Activated CD8-positive, alpha-beta T cell treated with anti-CD3 and anti-CD28 coated beads, Interleukin-2, amount 10 ng/mL, durations not matched to agents 7 days and 5 days (primary cell): ENCODE data around the gene NOL3. TPM values are rescaled to one million over a fixed set of nuclear protein-coding genes. Genes with fewer than 3 reads are reported as not detected.

ENCODE experiments used
- ATAC-seq: fragments of 150-1000 bp; cut with Tn5 transposase; one replicate; pipeline ENCODE4 v1.10.0; 2021; ENCODE audit warnings: moderate library complexity
- CTCF ChIA-PET: fragments of 350-600 bp; sonication (Branson Sonifier 250); formaldehyde crosslinking; loops from one replicate; lab custom pipeline; 2021; ENCODE audit warnings: antibody characterized with exemption; lab: Charles Lee
- POLR2A ChIA-PET: fragments of 350-600 bp; sonication (Branson Sonifier 250); formaldehyde crosslinking; loops from one replicate; lab custom pipeline; 2021; ENCODE audit warnings: antibody characterized with exemption; lab: Charles Lee
- DNase-seq: peaks from one replicate; pipeline ENCODE4 v3.0.0-alpha.2; 2020
- H3K27ac Mint-ChIP-seq: one replicate; pipeline ENCODE4 v1.8.0; 2021; ENCODE audit warnings: mild to moderate bottlenecking, mixed read lengths
- H3K27me3 Mint-ChIP-seq: one replicate; pipeline ENCODE4 v1.8.0; 2021; ENCODE audit warnings: low read depth, mixed read lengths
- H3K36me3 Mint-ChIP-seq: one replicate; pipeline ENCODE4 v1.8.0; 2021; ENCODE audit warnings: low read depth, mixed read lengths
- H3K4me1 Mint-ChIP-seq: one replicate; pipeline ENCODE4 v1.8.0; 2021; ENCODE audit warnings: low read depth, mixed read lengths
- H3K4me3 Mint-ChIP-seq: one replicate; pipeline ENCODE4 v1.8.0; 2021; ENCODE audit warnings: mild to moderate bottlenecking, mixed read lengths
- H3K9me3 Mint-ChIP-seq: one replicate; pipeline ENCODE4 v1.8.0; 2022; ENCODE audit warnings: mixed read lengths; ENCODE audit not compliant: insufficient read depth
- total RNA-seq, 2 experiments: library from RNA; stranded (reverse); gene quantifications; one replicate each; pipeline ENCODE4 v1.2.3, GENCODE V29; 2021

The NOL3 gene
- total RNA-seq, 2 experiments from 2014 or later: 7.4 to 8.2 TPM

GRCh38 chr16:67155295-67156142 is 14.8 kb upstream of the NOL3 start:
- peaks cover 3% of the 10 kb centered on the region for H3K27me3 Mint-ChIP-seq
- H3K36me3 Mint-ChIP-seq: peaks cover 35% of the 10 kb centered on the region
- CTCF ChIA-PET: interaction anchor here (0.6 to 6.9 kb wide), 80 partner anchors 8 to 282 kb away, joined by 3 to 149 read pairs (median 6); partner anchors contain the start of genes CBFB, CES4A, CIAO2B and FHOD1
- H3K27ac Mint-ChIP-seq: peak overlapping the region; percentile 57
- POLR2A ChIA-PET: interaction anchor here (0.6 to 1.2 kb wide), 7 partner anchors 10 to 201 kb away, joined by 3 to 5 read pairs (median 3); partner anchors contain the start of gene HSF4
- H3K4me3 Mint-ChIP-seq: peak overlapping the region; percentile 69
- no peaks in the 10 kb centered on the region for H3K9me3 Mint-ChIP-seq
- H3K4me1 Mint-ChIP-seq: peaks cover 70% of the 10 kb centered on the region
- ATAC-seq (peak; percentile 43), DNase-seq (peak; percentile 82)

DNA sequence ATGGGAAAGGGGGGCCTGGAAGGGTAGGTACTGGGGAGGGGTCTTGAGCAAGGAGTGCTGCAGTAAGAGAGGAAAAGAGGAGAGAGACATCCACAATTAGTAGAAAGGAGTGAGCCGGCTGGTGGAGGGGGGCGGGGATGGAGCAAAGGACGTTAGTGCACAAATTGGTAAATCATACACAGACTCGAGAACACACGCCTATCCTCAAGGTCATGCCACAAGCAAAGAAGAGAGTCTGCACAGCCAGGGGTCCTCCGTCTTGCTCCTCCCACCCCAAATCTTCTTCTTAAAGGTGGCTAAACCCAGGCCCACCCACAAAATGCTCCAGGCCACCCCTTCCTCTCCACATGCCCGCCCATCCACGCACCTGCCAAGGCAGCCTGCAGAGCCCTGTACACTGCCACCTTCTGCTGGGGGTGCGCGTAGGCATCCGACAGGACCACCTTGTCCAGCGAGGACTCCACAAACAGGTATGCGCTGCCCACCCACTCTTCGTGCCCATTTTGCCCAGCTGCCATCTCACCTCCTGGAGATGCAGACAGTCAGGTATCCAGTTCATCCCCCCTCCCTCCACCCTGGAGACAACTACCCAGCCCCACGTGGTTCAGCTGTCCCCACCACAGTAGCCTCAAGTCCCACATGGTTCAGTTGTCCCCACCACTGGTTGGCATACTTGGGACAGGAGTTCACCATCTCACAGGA is 14.0 kb upstream of the NOL3 start:
- POLR2A ChIA-PET: interaction anchor here (0.7 kb wide), 1 partner anchor 202 kb away, joined by 3 read pairs; no protein-coding TSS in a partner anchor
- DNase-seq (no peak), ATAC-seq (no peak)
- Mint-ChIP-seq H3K36me3 (peaks cover 38% of the 10 kb centered on the region), H3K4me1 (peaks cover 72% of the 10 kb centered on the region), H3K9me3 (no peaks in the 10 kb centered on the region), H3K4me3 (peak overlapping the region; percentile 13), H3K27ac (no peak overlapping the region), H3K27me3 (peaks cover under 1% of the 10 kb centered on the region)
- CTCF ChIA-PET: interaction anchor here (0.9 to 6.9 kb wide), 28 partner anchors 12 to 261 kb away, joined by 3 to 149 read pairs (median 9); partner anchors contain the start of genes CBFB, CES4A and PHAF1

DNA sequence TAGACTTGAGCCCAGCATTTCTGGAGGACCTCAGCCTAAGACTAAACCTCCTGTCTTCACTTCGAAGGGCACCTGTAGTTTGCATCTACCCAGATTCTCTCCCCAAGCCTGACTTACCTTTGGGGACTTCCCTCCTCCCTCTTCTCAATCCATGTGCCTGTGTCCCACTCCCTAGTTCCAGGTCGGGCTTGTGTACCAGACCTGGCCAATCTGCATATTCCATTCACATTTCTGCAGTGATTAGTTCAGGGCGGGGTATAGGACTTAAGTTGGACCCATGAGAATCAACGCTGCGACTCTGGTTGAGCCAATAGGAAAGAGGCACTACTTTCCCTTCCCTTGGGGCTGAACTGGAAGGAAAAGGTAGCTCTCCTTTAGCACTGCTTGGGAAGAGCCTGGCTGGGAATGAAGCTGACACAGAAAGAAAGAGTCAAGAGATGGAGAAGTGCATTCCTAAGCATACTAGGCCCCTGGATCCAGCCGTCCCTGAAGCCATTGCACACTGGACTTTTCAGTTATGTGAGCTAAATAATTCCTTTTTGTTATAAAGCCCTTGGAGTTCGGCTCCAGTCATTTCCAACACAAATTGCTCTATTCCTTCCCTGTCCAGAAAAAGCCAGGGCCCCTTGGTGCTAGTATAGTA is 13.1 kb upstream of the NOL3 start:
- ChIA-PET CTCF (interaction anchor here (0.9 to 6.9 kb wide), 15 partner anchors 11 to 337 kb away, joined by 3 to 95 read pairs (median 5); partner anchors contain the start of genes CES3 and NOL3), POLR2A (interaction anchor here (1.3 to 1.8 kb wide), 3 partner anchors 129 to 143 kb away, joined by 6 to 7 read pairs (median 6); no protein-coding TSS in a partner anchor)
- Mint-ChIP-seq H3K27ac (peak overlapping the region; percentile 94), H3K9me3 (no peaks in the 10 kb centered on the region), H3K4me1 (peaks cover 71% of the 10 kb centered on the region), H3K4me3 (peak overlapping the region; percentile 96), H3K36me3 (peaks cover 46% of the 10 kb centered on the region), H3K27me3 (peaks cover 4% of the 10 kb centered on the region)
- ATAC-seq: no peak
- DNase-seq: no peak

- ChIA-PET CTCF (interaction anchor here (0.9 to 6.9 kb wide), 13 partner anchors 12 to 336 kb away, joined by 3 to 95 read pairs (median 6); partner anchors contain the start of genes CES3 and NOL3), POLR2A (interaction anchor here (0.6 to 2.9 kb wide), 11 partner anchors 12 to 151 kb away, joined by 3 to 13 read pairs (median 4); partner anchors contain the start of gene NOL3)
- Mint-ChIP-seq H3K9me3 (no peaks in the 10 kb centered on the region), H3K4me3 (peak overlapping the region; percentile 96), H3K36me3 (peaks cover 46% of the 10 kb centered on the region), H3K27me3 (peaks cover 6% of the 10 kb centered on the region), H3K27ac (peak overlapping the region; percentile 94), H3K4me1 (peaks cover 72% of the 10 kb centered on the region)
- ATAC-seq (no peak), DNase-seq (no peak)
Observed at GRCh38 chr16:67157892-67158635, 12.3 kb upstream of the NOL3 start.

- H3K4me1 Mint-ChIP-seq: peaks cover 70% of the 10 kb centered on the region
- peak overlapping the region; percentile 94 for H3K27ac Mint-ChIP-seq
- ChIA-PET POLR2A (interaction anchor here (0.6 to 2.9 kb wide), 13 partner anchors 8 to 183 kb away, joined by 3 to 13 read pairs (median 3); partner anchors contain the start of genes B3GNT9 and NOL3), CTCF (interaction anchor here (1.0 to 6.9 kb wide), 13 partner anchors 16 to 205 kb away, joined by 3 to 95 read pairs (median 9); partner anchors contain the start of gene CBFB)
- DNase-seq: peak; percentile 88
- peaks cover 11% of the 10 kb centered on the region for H3K27me3 Mint-ChIP-seq
- peak overlapping the region; percentile 96 for H3K4me3 Mint-ChIP-seq
- ATAC-seq: peak; percentile 42
- peaks cover 42% of the 10 kb centered on the region for H3K36me3 Mint-ChIP-seq
- H3K9me3 Mint-ChIP-seq: no peaks in the 10 kb centered on the region
Observed at GRCh38 chr16:67158637-67159600, 11.4 kb upstream of the NOL3 start.

DNA sequence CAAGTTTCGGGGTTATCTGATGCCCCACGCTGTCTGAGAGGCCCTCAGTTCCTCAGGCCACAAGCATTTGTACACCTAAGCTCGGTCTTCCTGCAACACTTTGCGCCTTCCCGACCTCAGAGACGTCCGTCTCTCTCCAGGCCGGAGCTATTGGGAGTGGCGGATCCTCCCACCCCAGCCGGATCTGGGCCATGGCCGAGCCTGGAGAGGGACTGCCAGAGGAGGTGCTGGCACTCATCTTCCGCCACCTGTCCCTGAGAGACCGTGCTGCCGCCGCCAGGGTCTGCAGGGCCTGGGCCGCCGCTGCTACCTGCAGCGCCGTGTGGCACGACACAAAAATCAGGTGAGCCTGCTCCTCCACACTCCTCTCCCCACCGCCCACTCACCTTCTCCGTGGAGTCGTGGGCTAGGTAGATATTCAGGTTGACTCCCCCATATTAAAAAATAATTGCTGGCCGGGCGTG is 8.7 kb upstream of the NOL3 start:
- H3K4me1 Mint-ChIP-seq: peaks cover 70% of the 10 kb centered on the region
- ChIA-PET POLR2A (interaction anchor here (1.3 kb wide), 1 partner anchor 11 kb away, joined by 3 read pairs; no protein-coding TSS in a partner anchor), CTCF (interaction anchor here (2.5 to 6.9 kb wide), 4 partner anchors 10 to 184 kb away, joined by 12 to 95 read pairs (median 30); partner anchors contain the start of gene B3GNT9)
- peaks cover 30% of the 10 kb centered on the region for H3K27me3 Mint-ChIP-seq
- H3K4me3 Mint-ChIP-seq: peak overlapping the region; percentile 40
- H3K9me3 Mint-ChIP-seq: no peaks in the 10 kb centered on the region
- DNase-seq (no peak), ATAC-seq (no peak)
- no peak overlapping the region for H3K27ac Mint-ChIP-seq
- H3K36me3 Mint-ChIP-seq: peaks cover 33% of the 10 kb centered on the region

DNA sequence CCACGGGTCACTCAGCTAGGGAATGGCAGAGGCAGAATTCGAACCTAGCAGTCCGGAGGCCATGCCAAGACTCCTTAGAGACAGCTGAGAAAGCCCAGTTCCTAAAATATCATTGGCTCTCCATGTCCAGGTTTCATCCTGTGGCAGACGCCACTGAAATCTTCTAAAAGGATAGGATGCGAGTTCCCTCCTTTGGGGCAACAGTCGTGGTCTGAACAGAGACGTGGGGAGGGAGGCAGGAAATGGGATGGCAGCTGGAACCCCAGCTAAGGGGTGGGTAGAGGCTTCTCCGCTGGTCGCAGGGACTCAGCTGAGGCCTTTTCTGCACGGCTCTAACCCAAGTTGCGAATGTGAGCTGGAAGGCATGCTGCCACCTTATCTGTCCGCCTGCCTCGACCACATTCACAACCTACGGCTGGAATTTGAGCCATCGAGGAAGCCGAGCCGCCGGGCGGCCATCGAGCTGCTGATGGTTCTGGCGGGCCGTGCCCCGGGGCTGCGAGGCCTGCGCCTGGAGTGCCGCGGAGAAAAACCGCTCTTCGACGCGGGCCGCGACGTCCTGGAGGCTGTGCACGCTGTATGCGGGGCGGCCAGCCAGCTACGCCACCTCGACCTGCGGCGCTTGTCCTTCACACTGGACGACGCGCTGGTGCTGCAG is 7.7 kb upstream of the NOL3 start:
- POLR2A ChIA-PET: interaction anchor here (0.6 to 1.5 kb wide), 3 partner anchors 10 to 21 kb away, joined by 3 to 11 read pairs (median 4); no protein-coding TSS in a partner anchor
- Mint-ChIP-seq H3K9me3 (no peaks in the 10 kb centered on the region), H3K27ac (no peak overlapping the region), H3K36me3 (peaks cover 35% of the 10 kb centered on the region), H3K4me3 (peak overlapping the region; percentile 8), H3K27me3 (peaks cover 39% of the 10 kb centered on the region), H3K4me1 (peaks cover 67% of the 10 kb centered on the region)
- CTCF ChIA-PET: interaction anchor here (0.7 to 5.3 kb wide), 11 partner anchors 7 to 150 kb away, joined by 3 to 47 read pairs (median 5); partner anchors contain the start of genes B3GNT9, FHOD1, MATCAP1 and PHAF1
- ATAC-seq: no peak
- no peak for DNase-seq

DNA sequence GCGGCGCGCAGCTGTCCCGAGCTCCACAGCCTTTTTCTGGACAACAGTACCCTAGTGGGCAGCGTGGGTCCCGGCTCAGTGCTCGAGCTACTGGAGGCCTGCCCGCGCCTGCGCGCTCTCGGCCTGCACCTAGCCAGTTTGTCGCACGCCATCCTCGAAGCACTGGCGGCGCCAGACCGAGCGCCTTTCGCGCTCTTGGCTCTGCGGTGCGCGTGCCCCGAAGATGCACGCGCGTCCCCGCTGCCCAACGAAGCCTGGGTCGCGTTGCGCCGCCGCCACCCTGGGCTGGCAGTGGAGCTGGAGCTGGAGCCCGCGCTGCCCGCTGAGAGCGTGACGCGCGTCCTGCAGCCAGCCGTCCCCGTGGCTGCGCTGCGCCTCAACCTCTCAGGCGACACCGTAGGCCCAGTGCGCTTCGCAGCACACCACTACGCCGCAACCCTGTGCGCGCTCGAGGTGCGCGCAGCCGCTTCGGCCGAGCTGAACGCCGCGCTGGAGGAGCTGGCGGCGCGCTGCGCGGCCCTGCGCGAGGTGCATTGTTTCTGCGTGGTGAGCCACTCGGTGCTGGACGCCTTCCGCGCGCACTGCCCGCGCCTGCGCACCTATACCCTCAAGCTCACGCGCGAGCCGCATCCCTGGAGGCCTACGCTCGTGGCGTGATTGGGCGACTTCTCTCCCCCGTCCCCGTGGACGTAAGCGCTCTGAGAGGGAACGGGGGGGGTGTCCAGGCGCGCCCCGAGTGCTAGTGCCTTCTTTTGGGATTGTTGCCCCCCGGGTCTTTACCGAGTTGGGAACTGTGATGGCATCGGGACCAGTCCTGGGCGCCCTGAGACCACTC is 7.0 kb upstream of the NOL3 start:
- Mint-ChIP-seq H3K4me3 (peak overlapping the region; percentile 53), H3K4me1 (peaks cover 60% of the 10 kb centered on the region)
- CTCF ChIA-PET: interaction anchor here (0.7 to 5.3 kb wide), 11 partner anchors 8 to 150 kb away, joined by 3 to 47 read pairs (median 5); partner anchors contain the start of genes B3GNT9, FHOD1, MATCAP1 and PHAF1

More for the DNA sequence above, 7.0 kb upstream of the NOL3 start:
- ATAC-seq (no peak), DNase-seq (peak; percentile 59)
- H3K9me3 Mint-ChIP-seq: no peaks in the 10 kb centered on the region
- POLR2A ChIA-PET: interaction anchor here (1.5 kb wide), 2 partner anchors 10 to 12 kb away, joined by 3 to 11 read pairs; no protein-coding TSS in a partner anchor
- peaks cover 29% of the 10 kb centered on the region for H3K36me3 Mint-ChIP-seq
- H3K27ac Mint-ChIP-seq: peak overlapping the region; percentile 25
- peaks cover 43% of the 10 kb centered on the region for H3K27me3 Mint-ChIP-seq
